OCI-LY7 (cell line): ENCODE data around the gene ROCK2.

Experiments used
- EZH2phosphoT487 ChIP-seq: fragments of 200-600 bp; sonication (generic); IDR thresholded peaks from 2 replicates; pipeline ENCODE4 v1.6.1; 2018; ENCODE audit warnings: low read depth, borderline replicate concordance, mild to moderate bottlenecking, mixed run types, antibody characterized with exemption, low read length, moderate library complexity, mixed read lengths
- TF ChIP-seq, protein P1 (sequence below): fragments of 200-600 bp; sonication (generic); conservative IDR thresholded peaks from 2 replicates; pipeline ENCODE4 v1.5.1; 2014; ENCODE audit warnings: mild to moderate bottlenecking, antibody characterized with exemption, low read length, moderate library complexity, mixed read lengths

DNA sequence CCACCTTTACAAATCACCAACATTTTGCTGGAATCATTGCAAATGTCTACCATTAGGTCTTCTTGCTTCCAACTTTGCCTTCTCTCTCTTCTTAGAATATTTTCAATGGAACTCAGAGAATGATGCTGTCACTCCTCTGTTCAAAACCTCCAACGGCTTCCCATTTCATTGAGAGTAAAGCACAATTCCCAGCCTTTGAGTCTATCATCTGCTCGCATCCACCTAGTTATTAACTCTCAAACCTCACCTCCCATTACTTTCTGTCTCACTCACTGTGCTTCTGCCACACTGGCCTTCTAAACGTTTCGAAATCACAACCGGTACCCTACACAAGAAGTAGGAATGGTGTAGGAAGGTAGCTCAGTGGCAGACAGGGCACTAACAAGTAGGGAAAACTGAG lies 40.0 kb downstream of the ROCK2 start:
- TF ChIP-seq, protein P1, sequence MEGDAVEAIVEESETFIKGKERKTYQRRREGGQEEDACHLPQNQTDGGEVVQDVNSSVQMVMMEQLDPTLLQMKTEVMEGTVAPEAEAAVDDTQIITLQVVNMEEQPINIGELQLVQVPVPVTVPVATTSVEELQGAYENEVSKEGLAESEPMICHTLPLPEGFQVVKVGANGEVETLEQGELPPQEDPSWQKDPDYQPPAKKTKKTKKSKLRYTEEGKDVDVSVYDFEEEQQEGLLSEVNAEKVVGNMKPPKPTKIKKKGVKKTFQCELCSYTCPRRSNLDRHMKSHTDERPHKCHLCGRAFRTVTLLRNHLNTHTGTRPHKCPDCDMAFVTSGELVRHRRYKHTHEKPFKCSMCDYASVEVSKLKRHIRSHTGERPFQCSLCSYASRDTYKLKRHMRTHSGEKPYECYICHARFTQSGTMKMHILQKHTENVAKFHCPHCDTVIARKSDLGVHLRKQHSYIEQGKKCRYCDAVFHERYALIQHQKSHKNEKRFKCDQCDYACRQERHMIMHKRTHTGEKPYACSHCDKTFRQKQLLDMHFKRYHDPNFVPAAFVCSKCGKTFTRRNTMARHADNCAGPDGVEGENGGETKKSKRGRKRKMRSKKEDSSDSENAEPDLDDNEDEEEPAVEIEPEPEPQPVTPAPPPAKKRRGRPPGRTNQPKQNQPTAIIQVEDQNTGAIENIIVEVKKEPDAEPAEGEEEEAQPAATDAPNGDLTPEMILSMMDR, result no peak
- no peak for TF ChIP-seq EZH2phosphoT487
